Cardiac muscle cell (in vitro differentiated cells and primary cell): Measurements from ENCODE around the gene KIAA0753. TPM values are rescaled to one million over a fixed set of nuclear protein-coding genes. Genes with fewer than 3 reads are reported as not detected.

Experiments used
- DNase-seq, 2 donors: peaks; one replicate each; pipeline versions ENCODE4 v3.0.0 to v3.0.0-alpha.2; 2010 to 2017; ENCODE audit warnings: low read depth in 1 of 2, low spot score in 1 of 2
- H3K27ac ChIP-seq: fragments of 200-600 bp; sonication (generic); 2 replicates; pipeline ENCODE4 v1.5.1; 2016
- H3K27me3 ChIP-seq: fragments of 200-600 bp; sonication (generic); 2 replicates; pipeline ENCODE4 v1.6.0; 2016; ENCODE audit warnings: control low read depth
- H3K36me3 ChIP-seq: fragments of 200-600 bp; sonication (generic); 2 replicates; pipeline ENCODE4 v1.5.1; 2016; ENCODE audit warnings: control low read depth
- H3K4me1 ChIP-seq: fragments of 200-600 bp; sonication (generic); 2 replicates; pipeline ENCODE4 v1.8.1; 2017; ENCODE audit warnings: low read depth, mild to moderate bottlenecking, mixed run types
- H3K4me3 ChIP-seq: fragments of 200-600 bp; sonication (generic); 2 replicates; pipeline ENCODE4 v1.5.1; 2016; ENCODE audit warnings: mild to moderate bottlenecking
- H3K9me3 ChIP-seq: fragments of 200-600 bp; sonication (generic); 2 replicates; pipeline ENCODE4 v1.5.1; 2017; ENCODE audit warnings: low read depth, mild to moderate bottlenecking, control low read depth
- polyA plus RNA-seq: library from polyadenylated mRNA; unstranded; fragments of >200 nt; fragmentation: Nextera tagmentation; extraction: Ambion mirVana; gene quantifications from 2 replicates; pipeline ENCODE4 v1.2.1, GENCODE V29; 2016
- total RNA-seq: library from RNA; depleted of rRNA; stranded (reverse); fragments of >200 nt; gene quantifications from 2 replicates; pipeline ENCODE4 v1.2.3, GENCODE V29; 2016
- TF ChIP-seq, protein P1 (sequence below): IDR thresholded peaks from 2 replicates; pipeline ENCODE4 v1.5.1; 2012; ENCODE audit warnings: low read depth, mild to moderate bottlenecking, low read length

KIAA0753 gene
- total and polyA plus RNA-seq, 2 experiments from 2014 or later: 9.2 to 13.5 TPM

DNA sequence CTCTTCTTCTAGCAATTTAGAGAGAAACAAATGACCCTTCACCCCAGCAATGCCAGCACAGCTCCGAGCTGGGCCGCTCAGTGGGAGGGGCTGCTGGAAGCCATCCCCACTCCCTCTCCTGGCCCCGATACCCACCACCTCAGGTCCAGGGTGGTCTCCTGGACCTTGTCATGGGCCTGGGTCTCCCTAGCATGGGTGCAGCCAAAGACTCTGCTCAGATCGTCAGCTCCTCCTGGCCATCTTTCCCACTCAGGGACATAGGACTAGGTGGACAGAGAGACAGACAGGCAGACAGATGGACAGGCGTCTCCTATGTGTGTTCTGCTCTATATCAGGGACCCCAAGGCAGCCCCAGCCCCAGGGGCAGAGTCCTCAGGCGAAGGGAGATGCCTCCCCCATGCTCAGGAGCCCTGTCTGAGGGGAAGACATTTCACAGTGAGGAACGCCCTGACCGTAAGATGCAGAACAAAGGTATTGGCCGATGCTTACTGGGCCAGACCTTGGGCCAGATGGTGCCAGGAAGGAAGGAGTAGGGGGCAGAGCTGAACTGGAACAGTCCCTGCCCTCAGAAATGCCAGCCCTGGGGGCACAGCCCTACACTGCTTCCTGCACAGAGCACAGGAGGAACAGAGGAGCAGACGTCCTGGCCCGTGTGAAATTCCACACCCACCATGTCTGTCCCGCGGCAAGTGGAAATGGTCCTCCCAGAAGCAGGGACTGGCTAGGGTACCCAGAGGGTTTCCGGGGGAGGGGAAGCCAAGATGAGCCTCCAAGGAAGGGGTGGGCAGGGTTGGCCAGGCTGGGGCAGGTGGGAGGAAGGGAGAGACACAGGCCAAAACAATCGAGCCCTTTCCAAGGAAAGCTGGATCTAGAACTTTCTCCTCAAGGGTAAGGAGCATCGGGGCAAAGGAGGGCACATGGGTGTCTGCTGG is 97.2 kb downstream of the KIAA0753 start:
- peaks cover 5% of the 10 kb centered on the region for H3K4me1 ChIP-seq
- H3K27ac ChIP-seq: no peak overlapping the region
- no peak overlapping the region for H3K4me3 ChIP-seq
- H3K36me3 ChIP-seq: no peaks in the 10 kb centered on the region
- no peak for DNase-seq
- TF ChIP-seq, protein P1, sequence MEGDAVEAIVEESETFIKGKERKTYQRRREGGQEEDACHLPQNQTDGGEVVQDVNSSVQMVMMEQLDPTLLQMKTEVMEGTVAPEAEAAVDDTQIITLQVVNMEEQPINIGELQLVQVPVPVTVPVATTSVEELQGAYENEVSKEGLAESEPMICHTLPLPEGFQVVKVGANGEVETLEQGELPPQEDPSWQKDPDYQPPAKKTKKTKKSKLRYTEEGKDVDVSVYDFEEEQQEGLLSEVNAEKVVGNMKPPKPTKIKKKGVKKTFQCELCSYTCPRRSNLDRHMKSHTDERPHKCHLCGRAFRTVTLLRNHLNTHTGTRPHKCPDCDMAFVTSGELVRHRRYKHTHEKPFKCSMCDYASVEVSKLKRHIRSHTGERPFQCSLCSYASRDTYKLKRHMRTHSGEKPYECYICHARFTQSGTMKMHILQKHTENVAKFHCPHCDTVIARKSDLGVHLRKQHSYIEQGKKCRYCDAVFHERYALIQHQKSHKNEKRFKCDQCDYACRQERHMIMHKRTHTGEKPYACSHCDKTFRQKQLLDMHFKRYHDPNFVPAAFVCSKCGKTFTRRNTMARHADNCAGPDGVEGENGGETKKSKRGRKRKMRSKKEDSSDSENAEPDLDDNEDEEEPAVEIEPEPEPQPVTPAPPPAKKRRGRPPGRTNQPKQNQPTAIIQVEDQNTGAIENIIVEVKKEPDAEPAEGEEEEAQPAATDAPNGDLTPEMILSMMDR: no peak
- no peaks in the 10 kb centered on the region for H3K27me3 ChIP-seq
- H3K9me3 ChIP-seq: no peaks in the 10 kb centered on the region

DNA sequence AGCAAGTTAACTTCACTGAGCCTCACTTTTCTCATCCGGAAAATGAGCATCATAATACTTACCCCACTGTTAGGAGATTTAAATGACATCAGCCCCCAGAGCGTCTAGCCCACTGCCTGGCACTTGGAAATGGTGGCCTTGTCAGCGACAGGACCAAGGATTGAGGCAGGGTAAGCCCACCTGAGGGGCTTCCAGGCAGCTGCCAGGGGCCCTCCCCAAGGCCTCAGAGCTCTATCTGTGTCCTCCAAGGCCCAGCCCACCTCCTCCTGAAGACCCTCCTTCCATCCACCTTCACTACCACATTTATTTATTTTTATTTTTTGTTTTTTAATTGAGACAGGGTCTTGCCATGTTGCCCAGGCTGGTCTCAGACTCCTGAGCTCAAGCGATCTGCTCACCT is 97.9 kb downstream of the KIAA0753 start:
- Histone ChIP-seq H3K27ac (no peak overlapping the region), H3K36me3 (no peaks in the 10 kb centered on the region), H3K9me3 (no peaks in the 10 kb centered on the region), H3K4me1 (no peaks in the 10 kb centered on the region), H3K27me3 (no peaks in the 10 kb centered on the region), H3K4me3 (no peak overlapping the region)
- no peak for DNase-seq
- TF ChIP-seq, protein P1: no peak

DNA sequence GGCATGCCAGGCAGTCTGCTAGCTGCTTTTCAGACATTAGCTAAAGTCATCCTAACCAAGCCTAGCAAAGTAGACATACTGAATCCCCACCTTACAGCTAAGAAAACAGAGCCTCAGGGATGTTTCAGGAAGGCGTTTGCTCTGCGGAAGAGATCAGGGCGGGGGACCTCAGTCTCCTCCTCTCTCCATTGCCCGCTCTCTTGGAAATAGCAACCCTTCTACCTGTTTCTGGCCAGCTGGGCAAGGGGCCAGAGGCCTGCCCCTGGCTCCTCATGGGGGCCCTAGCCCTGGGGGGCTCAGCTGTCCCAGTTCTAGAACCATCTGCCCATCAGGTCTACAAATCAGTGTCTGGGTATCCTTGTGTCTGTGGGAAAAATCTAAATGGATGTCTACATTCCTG is 98.6 kb downstream of the KIAA0753 start:
- H3K4me3 ChIP-seq: no peak overlapping the region
- no peaks in the 10 kb centered on the region for H3K9me3 ChIP-seq
- no peak overlapping the region for H3K27ac ChIP-seq
- no peaks in the 10 kb centered on the region for H3K4me1 ChIP-seq
- DNase-seq: no peak
- TF ChIP-seq, protein P1: no peak
- no peaks in the 10 kb centered on the region for H3K36me3 ChIP-seq
- no peaks in the 10 kb centered on the region for H3K27me3 ChIP-seq

DNA sequence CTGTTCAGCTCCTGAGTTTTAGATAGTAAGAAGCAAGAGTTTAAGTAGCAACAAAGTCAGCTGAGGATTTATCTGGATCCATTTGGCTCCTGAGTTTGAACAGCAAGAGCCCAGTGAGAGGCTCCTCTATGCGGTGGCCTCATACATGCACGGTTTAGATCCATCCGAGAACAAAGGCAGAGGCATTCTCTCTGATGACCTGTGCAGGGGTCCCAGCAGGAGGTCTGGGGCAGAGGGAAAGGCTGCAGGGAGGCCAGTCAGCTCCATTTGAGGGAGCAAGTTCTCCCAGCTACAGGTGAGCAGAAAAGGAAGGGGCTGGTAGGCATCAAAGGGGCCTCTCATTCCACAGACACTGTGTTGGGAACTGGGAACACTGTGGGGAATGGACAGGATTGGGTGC is 100.6 kb downstream of the KIAA0753 start:
- DNase-seq: no peak
- Histone ChIP-seq H3K36me3 (no peaks in the 10 kb centered on the region), H3K4me1 (no peaks in the 10 kb centered on the region), H3K27ac (no peak overlapping the region), H3K9me3 (no peaks in the 10 kb centered on the region), H3K4me3 (no peak overlapping the region), H3K27me3 (no peaks in the 10 kb centered on the region)
- TF ChIP-seq, protein P1: no peak

DNA sequence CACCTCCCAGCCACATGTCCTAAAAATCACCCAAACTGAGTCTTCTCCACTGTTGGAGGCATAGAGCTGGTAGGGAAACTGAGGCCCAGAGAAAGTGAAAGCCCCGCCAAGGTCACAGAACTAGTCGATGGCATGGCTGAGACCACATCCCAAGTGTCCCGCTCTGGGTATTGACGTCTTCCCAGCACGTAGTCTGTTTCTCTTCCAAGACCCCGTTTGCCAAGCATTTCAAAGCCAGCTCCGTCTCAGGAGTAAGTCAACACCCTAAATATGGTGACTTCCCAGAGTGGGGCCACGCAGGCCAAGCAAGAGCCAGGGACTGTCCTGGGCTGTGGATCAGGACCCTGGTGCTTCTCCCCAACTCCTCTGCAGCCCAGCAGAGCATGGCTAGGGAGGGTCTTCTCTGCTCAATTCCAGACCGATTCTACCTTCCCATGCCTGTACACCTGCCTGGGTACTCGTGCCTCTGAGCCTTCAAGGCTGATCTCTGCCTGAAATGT is 103.9 kb downstream of the KIAA0753 start:
- TF ChIP-seq, protein P1: no peak
- DNase-seq: no peak
- Histone ChIP-seq H3K4me3 (no peak overlapping the region), H3K36me3 (no peaks in the 10 kb centered on the region), H3K27me3 (no peaks in the 10 kb centered on the region), H3K27ac (no peak overlapping the region), H3K4me1 (no peaks in the 10 kb centered on the region), H3K9me3 (no peaks in the 10 kb centered on the region)
